Transverse colon (tissue), 4 donors: ENCODE results near the gene SPCS3.
"Not testable (repeated sequence)": the region's sequence is repeated elsewhere in the genome, so short reads cannot be mapped to it uniquely, and the experiment has no call there.

Source experiments
- EP300 ChIP-seq: sonication (generic); formaldehyde crosslinking; IDR thresholded peaks from one replicate; pipeline ENCODE4 v1.6.1; 2017; ENCODE audit warnings: antibody characterized with exemption, low read depth
- POLR2A ChIP-seq: fragments of 450-650 bp; IDR thresholded peaks from one replicate; pipeline ENCODE4 v1.6.1; 2016; ENCODE audit warnings: antibody characterized with exemption, mild to moderate bottlenecking, moderate library complexity
- POLR2AphosphoS5 ChIP-seq, 3 donors: sonication (generic); formaldehyde crosslinking; IDR thresholded peaks; one replicate each; pipeline ENCODE4 v1.6.1; 2016; ENCODE audit warnings: antibody characterized with exemption in 3 of 3
- TF ChIP-seq, protein P1 (sequence below), 5 experiments: fragments of 200-600 bp in 3 of 5; fragments of 450-650 bp in 2 of 5; sonication (generic) in 3 of 5; IDR thresholded peaks; 1 replicate in 2 of 5; 2 replicates in 3 of 5; pipeline ENCODE4 v1.5.1; 2016 to 2017; ENCODE audit warnings: antibody characterized with exemption in 5 of 5, inconsistent platforms in 3 of 5, mild to moderate bottlenecking in 2 of 5, moderate library complexity in 1 of 5

DNA sequence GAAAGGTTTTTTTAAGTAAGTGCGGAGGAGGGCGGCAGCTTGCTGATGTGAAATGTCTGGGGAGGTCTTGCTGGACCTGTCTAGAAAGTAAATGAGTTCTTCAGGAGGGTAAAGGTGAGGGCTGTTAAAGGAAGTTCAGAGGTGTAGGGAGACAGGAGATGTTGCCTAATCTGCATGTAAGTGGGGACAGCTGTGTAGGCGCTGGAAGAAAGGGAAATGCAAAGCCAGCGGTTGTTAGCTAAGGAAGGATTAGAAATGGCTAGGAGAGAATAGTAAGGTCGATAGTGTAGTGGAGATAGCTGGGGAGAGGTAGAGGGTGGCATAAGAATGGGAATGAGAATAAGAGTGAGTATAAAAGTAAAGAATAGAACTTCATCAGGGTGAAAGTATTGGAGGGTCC lies 23.9 kb upstream of the SPCS3 start:
- not testable (repeated sequence) for TF ChIP-seq POLR2A; POLR2AphosphoS5 (IDR thresholded peaks at IDR 0.05); EP300
- TF ChIP-seq, protein P1, sequence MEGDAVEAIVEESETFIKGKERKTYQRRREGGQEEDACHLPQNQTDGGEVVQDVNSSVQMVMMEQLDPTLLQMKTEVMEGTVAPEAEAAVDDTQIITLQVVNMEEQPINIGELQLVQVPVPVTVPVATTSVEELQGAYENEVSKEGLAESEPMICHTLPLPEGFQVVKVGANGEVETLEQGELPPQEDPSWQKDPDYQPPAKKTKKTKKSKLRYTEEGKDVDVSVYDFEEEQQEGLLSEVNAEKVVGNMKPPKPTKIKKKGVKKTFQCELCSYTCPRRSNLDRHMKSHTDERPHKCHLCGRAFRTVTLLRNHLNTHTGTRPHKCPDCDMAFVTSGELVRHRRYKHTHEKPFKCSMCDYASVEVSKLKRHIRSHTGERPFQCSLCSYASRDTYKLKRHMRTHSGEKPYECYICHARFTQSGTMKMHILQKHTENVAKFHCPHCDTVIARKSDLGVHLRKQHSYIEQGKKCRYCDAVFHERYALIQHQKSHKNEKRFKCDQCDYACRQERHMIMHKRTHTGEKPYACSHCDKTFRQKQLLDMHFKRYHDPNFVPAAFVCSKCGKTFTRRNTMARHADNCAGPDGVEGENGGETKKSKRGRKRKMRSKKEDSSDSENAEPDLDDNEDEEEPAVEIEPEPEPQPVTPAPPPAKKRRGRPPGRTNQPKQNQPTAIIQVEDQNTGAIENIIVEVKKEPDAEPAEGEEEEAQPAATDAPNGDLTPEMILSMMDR (IDR thresholded peaks at IDR 0.05), result not testable (repeated sequence)
